IMR-90 (cell line): ENCODE measurements around the gene NUP98. TPM values are rescaled to one million over a fixed set of nuclear protein-coding genes. Genes with fewer than 3 reads are reported as not detected.
"Not testable (repeated sequence)": the region's sequence is repeated elsewhere in the genome, so short reads cannot be mapped to it uniquely, and the experiment has no call there.

Experiments used
- ATAC-seq: fragments of 200-7000 bp; cut with Tn5 transposase; 2 replicates; pipeline ENCODE4 v1.9.1; 2020; ENCODE audit warnings: low read depth, mild to moderate bottlenecking, moderate library complexity
- BruUV-seq: library from RNA; stranded (reverse); fragments of 400-500 nt; replicated peaks from 2 replicates; lab custom pipeline; 2021; lab: Mats Ljungman, UMichigan
- CTCF ChIA-PET: fragments of 300-600 bp; formaldehyde crosslinking; extraction: SDS; loops from one replicate; lab custom pipeline; 2021; ENCODE audit warnings: antibody characterized with exemption; lab: Yijun Ruan, JAX
- POLR2A ChIA-PET: fragments of 300-600 bp; sonication (Branson Sonifier 250); formaldehyde crosslinking; loops from one replicate; lab custom pipeline; 2022; ENCODE audit warnings: antibody characterized with exemption; ENCODE audit not compliant: unreplicated experiment; lab: Charles Lee
- DNase-seq: peaks from one replicate; pipeline ENCODE4 v3.0.0; 2013
- H2AFZ ChIP-seq: replicated peaks from 2 replicates; pipeline ENCODE3; 2013; ENCODE audit warnings: low read length, mild to moderate bottlenecking; ENCODE audit not compliant: poor library complexity
- H2AK5ac ChIP-seq: 2 replicates; pipeline ENCODE4 v1.6.1; 2013; ENCODE audit warnings: low read depth, low read length, inconsistent platforms
- H2AK9ac ChIP-seq: replicated peaks from 2 replicates; pipeline ENCODE3; 2013; ENCODE audit warnings: mild to moderate bottlenecking, low read depth, low read length, moderate library complexity; ENCODE audit not compliant: poor library complexity
- H2BK120ac ChIP-seq: 2 replicates; pipeline ENCODE4 v1.6.1; 2013; ENCODE audit warnings: low read depth, low read length, inconsistent platforms
- H2BK15ac ChIP-seq: 3 replicates; pipeline ENCODE4 v1.6.1; 2013; ENCODE audit warnings: low read depth, low read length, inconsistent platforms
- H2BK20ac ChIP-seq: 2 replicates; pipeline ENCODE4 v1.6.1; 2013; ENCODE audit warnings: low read depth, mild to moderate bottlenecking, inconsistent platforms, low read length, moderate library complexity
- H2BK5ac ChIP-seq: 2 replicates; pipeline ENCODE4 v1.6.1; 2013; ENCODE audit warnings: mild to moderate bottlenecking, low read depth, low read length, inconsistent platforms; ENCODE audit not compliant: poor library complexity, severe bottlenecking
- H3K14ac ChIP-seq: replicated peaks from 2 replicates; pipeline ENCODE4 v1.6.1; 2013; ENCODE audit warnings: low read depth, low read length, inconsistent platforms
- H3K18ac ChIP-seq: 2 replicates; pipeline ENCODE4 v1.6.1; 2013; ENCODE audit warnings: low read depth, low read length, control low read depth
- H3K23ac ChIP-seq: 2 replicates; pipeline ENCODE4 v1.6.1; 2013; ENCODE audit warnings: low read depth, low read length, inconsistent platforms
- H3K27ac ChIP-seq: 2 replicates; pipeline ENCODE4 v1.5.1; 2013; ENCODE audit warnings: mild to moderate bottlenecking, control low read depth, low read length; ENCODE audit not compliant: insufficient read depth
- H3K27me3 ChIP-seq: 2 replicates; pipeline ENCODE4 v1.6.1; 2013; ENCODE audit warnings: low read length; ENCODE audit not compliant: control insufficient read depth, insufficient read depth
- H3K36me3 ChIP-seq: 2 replicates; pipeline ENCODE4 v1.6.1; 2013; ENCODE audit warnings: low read length, mixed read lengths; ENCODE audit not compliant: control insufficient read depth, insufficient read depth
- H3K4ac ChIP-seq: 2 replicates; pipeline ENCODE4 v1.6.1; 2013; ENCODE audit warnings: low read depth, low read length, inconsistent platforms
- H3K4me1 ChIP-seq: 2 replicates; pipeline ENCODE4 v1.6.1; 2013; ENCODE audit warnings: low read length, mixed read lengths; ENCODE audit not compliant: control insufficient read depth, insufficient read depth
- H3K4me2 ChIP-seq: 2 replicates; pipeline ENCODE4 v1.6.1; 2013; ENCODE audit warnings: low read depth, mild to moderate bottlenecking, control low read depth, low read length, moderate library complexity
- H3K4me3 ChIP-seq: 2 replicates; pipeline ENCODE4 v1.5.1; 2013; ENCODE audit warnings: low read depth, mild to moderate bottlenecking, control low read depth, low read length, moderate library complexity; ENCODE audit not compliant: insufficient read depth
- H3K56ac ChIP-seq: 2 replicates; pipeline ENCODE4 v1.6.1; 2013; ENCODE audit warnings: low read length, inconsistent platforms; ENCODE audit not compliant: insufficient read depth; ENCODE audit errors: extremely low read depth
- H3K79me1 ChIP-seq, 2 experiments: 2 replicates each; pipeline ENCODE4 v1.6.1; 2013; ENCODE audit warnings: low read length in 2 of 2, inconsistent platforms in 1 of 2, low read depth in 1 of 2
- H3K9ac ChIP-seq: 2 replicates; pipeline ENCODE4 v1.6.1; 2013; ENCODE audit warnings: low read depth, low read length, control low read depth
- H3K9me1 ChIP-seq: 2 replicates; pipeline ENCODE4 v1.6.1; 2013; ENCODE audit warnings: low read length, inconsistent platforms; ENCODE audit not compliant: insufficient read depth
- H3K9me3 ChIP-seq: 2 replicates; pipeline ENCODE4 v1.6.1; 2013; ENCODE audit warnings: low read length; ENCODE audit not compliant: control insufficient read depth, insufficient read depth
- H4K20me1 ChIP-seq: 2 replicates; pipeline ENCODE4 v1.6.1; 2013; ENCODE audit warnings: low read length, inconsistent platforms; ENCODE audit not compliant: insufficient read depth
- H4K5ac ChIP-seq: 2 replicates; pipeline ENCODE4 v1.6.1; 2013; ENCODE audit warnings: mild to moderate bottlenecking, low read depth, low read length, control low read depth
- H4K8ac ChIP-seq, 2 experiments: 2 replicates each; pipeline ENCODE4 v1.6.1; 2013; ENCODE audit warnings: low read depth in 2 of 2, low read length in 2 of 2, control low read depth in 1 of 2, inconsistent platforms in 1 of 2
- H4K91ac ChIP-seq: 2 replicates; pipeline ENCODE4 v1.6.1; 2013; ENCODE audit warnings: low read depth, low read length, inconsistent platforms; ENCODE audit not compliant: insufficient read depth
- BHLHE40 ChIP-seq: fragments of 150-350 bp; IDR thresholded peaks from 2 replicates; pipeline ENCODE4 v1.6.1; 2016; ENCODE audit warnings: mild to moderate bottlenecking, low read depth, low read length
- MAFK ChIP-seq: IDR thresholded peaks from 2 replicates; pipeline ENCODE4 v1.6.1; 2012; ENCODE audit warnings: low read depth, low read length, improper control_type of control experiment
- MXI1 ChIP-seq: IDR thresholded peaks from 2 replicates; pipeline ENCODE4 v1.6.1; 2012; ENCODE audit warnings: low read depth, mild to moderate bottlenecking, low read length, moderate library complexity, borderline replicate concordance
- NFE2L2 ChIP-seq: fragments of 150-350 bp; IDR thresholded peaks from 2 replicates; pipeline ENCODE4 v1.6.1; 2016; ENCODE audit warnings: low read depth, mild to moderate bottlenecking, low read length
- WGBS, 2 experiments: methylation state at CpG; one replicate each; pipeline versions ENCODE4 v1.1.5 to v1.1.7; 2013; ENCODE audit warnings: missing lambda C conversion rate in 2 of 2; ENCODE audit not compliant: insufficient read length in 1 of 2; ENCODE audit errors: extremely low coverage in 2 of 2; 5-methylcytosine and 5-hydroxymethylcytosine counted together
- dilution Hi-C: fragments of 300-500 bp; cut with HindIII; formaldehyde crosslinking; loops from one replicate; pipeline ENCODE4 v1.14.3; 2018; ENCODE audit warnings: low sequenced_read_pairs; ENCODE audit not compliant: unreplicated experiment
- in situ Hi-C: fragments of 300-500 bp; cut with MboI; formaldehyde crosslinking; loops from 3 replicates; pipeline ENCODE4 v1.14.3; 2019; ENCODE audit warnings: low sequenced_read_pairs, inconsistent platforms, mixed read lengths
- intact Hi-C: fragments of 100-400 bp; cut with micrococcal nuclease; formaldehyde crosslinking; loops from 2 replicates; pipeline ENCODE4 v1.10.0; 2022
- polyA plus RNA-seq, 3 experiments: library from polyadenylated mRNA; depleted of rRNA; stranded (reverse); fragments of >200 nt; gene quantifications; 2 replicates each; pipeline ENCODE4 v1.2.3, GENCODE V29; 2012; ENCODE audit warnings: low replicate concordance in 1 of 3
- total RNA-seq: library from RNA; depleted of rRNA; stranded (reverse); fragments of >200 nt; gene quantifications from 2 replicates; pipeline ENCODE4 v1.2.3, GENCODE V29; 2012
- TF ChIP-seq, protein P1 (sequence below): conservative IDR thresholded peaks from 2 replicates; pipeline ENCODE4 v1.5.1; 2012; ENCODE audit warnings: mild to moderate bottlenecking, low read depth, low read length, improper control_type of control experiment

Gene NUP98
- total and polyA plus RNA-seq, 2 of the 4 experiments (the other 2 are of a cell fraction): 103 to 138 TPM

DNA sequence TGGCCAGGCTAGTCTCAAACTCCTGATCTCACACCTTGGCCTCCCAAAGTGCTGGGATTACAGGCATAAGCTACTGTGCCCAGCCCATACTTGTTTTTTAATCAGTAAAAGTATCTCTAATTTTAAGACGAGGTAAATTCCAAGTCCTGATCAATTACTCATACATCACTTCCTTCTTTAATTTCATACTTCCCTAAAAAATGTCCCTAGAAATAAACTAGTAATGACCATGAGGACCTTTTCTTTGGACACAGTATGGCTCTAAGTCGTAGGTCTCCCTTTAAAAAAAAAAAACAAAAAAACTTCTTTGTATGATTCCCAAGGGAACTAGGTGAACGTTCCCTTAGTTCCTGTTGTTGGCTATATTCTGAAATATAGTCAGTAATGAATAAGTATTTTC is 29.8 kb downstream of the NUP98 start:
- Histone ChIP-seq H3K4me1 (no peaks in the 10 kb centered on the region), H2AK9ac (no peak overlapping the region), H4K20me1 (no peaks in the 10 kb centered on the region), H3K4me3 (no peak overlapping the region), H2AK5ac (no peak overlapping the region), H4K8ac (no peak overlapping the region), H4K91ac (no peak overlapping the region), H2BK20ac (no peak overlapping the region), H3K27me3 (no peaks in the 10 kb centered on the region), H4K5ac (no peak overlapping the region), H3K56ac (no peak overlapping the region), H3K14ac (no peak overlapping the region), H3K79me1 (peaks cover 14 to 15% of the 10 kb centered on the region in 2 experiments; a peak in 3 of 4 replicates), H2BK120ac (no peak overlapping the region), H3K9me3 (no peaks in the 10 kb centered on the region), H3K4me2 (no peak overlapping the region), H2BK15ac (no peak overlapping the region), H3K18ac (no peak overlapping the region), H2BK5ac (no peak overlapping the region), H3K27ac (no peak overlapping the region), H3K23ac (no peak overlapping the region), H3K4ac (no peak overlapping the region), H3K9ac (no peak overlapping the region), H3K36me3 (peaks cover 58% of the 10 kb centered on the region), H3K9me1 (no peaks in the 10 kb centered on the region), H2AFZ (no peak overlapping the region)
- ChIA-PET POLR2A (no interaction called here), CTCF (no interaction called here)
- no peak for DNase-seq
- dilution Hi-C loops (no loop called here), intact Hi-C loops (no loop called here), in situ Hi-C loops (no loop called here)
- ATAC-seq: no peak
- TF ChIP-seq NFE2L2: no peak
- no peak for TF ChIP-seq MXI1
- TF ChIP-seq, protein P1, sequence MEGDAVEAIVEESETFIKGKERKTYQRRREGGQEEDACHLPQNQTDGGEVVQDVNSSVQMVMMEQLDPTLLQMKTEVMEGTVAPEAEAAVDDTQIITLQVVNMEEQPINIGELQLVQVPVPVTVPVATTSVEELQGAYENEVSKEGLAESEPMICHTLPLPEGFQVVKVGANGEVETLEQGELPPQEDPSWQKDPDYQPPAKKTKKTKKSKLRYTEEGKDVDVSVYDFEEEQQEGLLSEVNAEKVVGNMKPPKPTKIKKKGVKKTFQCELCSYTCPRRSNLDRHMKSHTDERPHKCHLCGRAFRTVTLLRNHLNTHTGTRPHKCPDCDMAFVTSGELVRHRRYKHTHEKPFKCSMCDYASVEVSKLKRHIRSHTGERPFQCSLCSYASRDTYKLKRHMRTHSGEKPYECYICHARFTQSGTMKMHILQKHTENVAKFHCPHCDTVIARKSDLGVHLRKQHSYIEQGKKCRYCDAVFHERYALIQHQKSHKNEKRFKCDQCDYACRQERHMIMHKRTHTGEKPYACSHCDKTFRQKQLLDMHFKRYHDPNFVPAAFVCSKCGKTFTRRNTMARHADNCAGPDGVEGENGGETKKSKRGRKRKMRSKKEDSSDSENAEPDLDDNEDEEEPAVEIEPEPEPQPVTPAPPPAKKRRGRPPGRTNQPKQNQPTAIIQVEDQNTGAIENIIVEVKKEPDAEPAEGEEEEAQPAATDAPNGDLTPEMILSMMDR: no peak
- TF ChIP-seq MAFK: no peak
- TF ChIP-seq BHLHE40: no peak
- WGBS, 2 experiments: no CpG with 5 or more reads among the region's 3 CpGs
- BruUV-seq: no TSS peak

DNA sequence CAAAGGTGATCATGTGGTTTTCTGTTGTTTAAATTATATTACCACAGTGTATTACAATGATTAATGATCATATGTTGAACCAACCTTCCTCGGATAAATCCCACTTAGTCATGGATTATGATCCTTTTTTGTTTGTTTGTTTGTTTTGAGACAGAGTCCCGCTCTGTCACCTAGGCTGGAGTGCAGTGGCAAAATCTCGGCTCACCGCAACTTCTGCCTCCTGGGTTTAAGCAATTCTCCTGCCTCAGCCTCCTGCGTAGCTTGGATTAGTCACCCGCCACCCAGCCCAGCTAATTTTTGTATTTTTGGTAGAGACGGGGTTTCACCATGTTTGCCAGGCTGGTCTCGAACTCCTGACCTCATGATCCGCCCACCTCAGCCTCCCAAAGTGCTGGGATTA is 30.5 kb downstream of the NUP98 start:
- H4K91ac ChIP-seq, DNase-seq, dilution Hi-C loops, H3K56ac ChIP-seq, H3K4me1 ChIP-seq, BruUV-seq, H3K18ac ChIP-seq, H4K5ac ChIP-seq, H3K9me3 ChIP-seq, H4K8ac ChIP-seq, H3K4me2 ChIP-seq, H3K27me3 ChIP-seq, H2BK120ac ChIP-seq, H2AK5ac ChIP-seq, ATAC-seq, H3K27ac ChIP-seq, POLR2A ChIA-PET, CTCF ChIA-PET, H3K9ac ChIP-seq, H3K4ac ChIP-seq, H3K14ac ChIP-seq, H2AFZ ChIP-seq, H3K23ac ChIP-seq, intact Hi-C loops, H2AK9ac ChIP-seq, H2BK15ac ChIP-seq, H2BK5ac ChIP-seq, H4K20me1 ChIP-seq, H2BK20ac ChIP-seq, H3K4me3 ChIP-seq, in situ Hi-C loops, H3K9me1 ChIP-seq: not testable (repeated sequence)
- 75% methylated on average over 2 of the region's 9 CpGs; no CpG with 5 or more reads in 1 of the 2 experiments for WGBS, 2 experiments
- Histone ChIP-seq H3K79me1 (peaks cover 11 to 15% of the 10 kb centered on the region in 2 experiments; a peak in 3 of 4 replicates), H3K36me3 (peaks cover 59% of the 10 kb centered on the region)
